Smooth muscle cell (in vitro differentiated cells): ENCODE measurements around the gene CCDC152. TPM values are rescaled to one million over a fixed set of nuclear protein-coding genes. Genes with fewer than 3 reads are reported as not detected.

Experiments
- DNase-seq: peaks from one replicate; lab custom pipeline; 2025; ENCODE audit not compliant: unreplicated experiment; lab: John Stamatoyannopoulos, UW
- H2AFZ ChIP-seq: fragments of 200-600 bp; sonication (generic); 2 replicates; pipeline ENCODE4 v1.6.0; 2016; ENCODE audit warnings: antibody characterized with exemption, low read depth, mild to moderate bottlenecking
- H3F3A ChIP-seq: fragments of 200-600 bp; sonication (generic); 2 replicates; pipeline ENCODE4 v1.6.0; 2017; ENCODE audit warnings: antibody characterized with exemption, low read depth
- H3K27ac ChIP-seq: fragments of 200-600 bp; sonication (generic); 2 replicates; pipeline ENCODE4 v1.5.1; 2016; ENCODE audit warnings: low read depth, mild to moderate bottlenecking
- H3K27me3 ChIP-seq: fragments of 200-600 bp; sonication (generic); 2 replicates; pipeline ENCODE4 v1.6.1; 2016; ENCODE audit warnings: low read depth, mild to moderate bottlenecking
- H3K36me3 ChIP-seq: fragments of 200-600 bp; sonication (generic); 2 replicates; pipeline ENCODE4 v1.5.1; 2016; ENCODE audit warnings: low read depth
- H3K4me1 ChIP-seq: fragments of 200-600 bp; sonication (generic); 2 replicates; pipeline ENCODE4 v1.5.1; 2016; ENCODE audit warnings: low read depth
- H3K4me2 ChIP-seq: fragments of 200-600 bp; sonication (generic); 2 replicates; pipeline ENCODE4 v1.6.0; 2016; ENCODE audit warnings: mild to moderate bottlenecking
- H3K4me3 ChIP-seq: fragments of 200-600 bp; sonication (generic); 2 replicates; pipeline ENCODE4 v1.5.1; 2016; ENCODE audit warnings: mild to moderate bottlenecking
- H3K79me2 ChIP-seq: fragments of 200-600 bp; sonication (generic); 2 replicates; pipeline ENCODE4 v1.6.0; 2016; ENCODE audit warnings: low read depth, mild to moderate bottlenecking
- H3K9ac ChIP-seq: fragments of 200-600 bp; sonication (generic); 2 replicates; pipeline ENCODE4 v1.6.0; 2016; ENCODE audit warnings: low read depth
- H3K9me3 ChIP-seq: fragments of 200-600 bp; sonication (generic); replicated peaks from 2 replicates; pipeline ENCODE4 v1.5.1; 2016; ENCODE audit warnings: low read depth
- H4K20me1 ChIP-seq: fragments of 200-600 bp; sonication (generic); 2 replicates; pipeline ENCODE4 v1.6.0; 2016; ENCODE audit warnings: low read depth
- CTCF ChIP-seq: fragments of 200-600 bp; sonication (generic); IDR thresholded peaks from 2 replicates; pipeline ENCODE4 v1.5.1; 2017; ENCODE audit warnings: borderline replicate concordance, mild to moderate bottlenecking, antibody characterized with exemption; ENCODE audit not compliant: insufficient read depth, poor library complexity, severe bottlenecking
- WGBS: methylation state at CpG from one replicate; pipeline ENCODE4 v1.1.7; 2016; ENCODE audit warnings: low lambda C conversion rate; 5-methylcytosine and 5-hydroxymethylcytosine counted together
- polyA plus RNA-seq: library from polyadenylated mRNA; unstranded; fragments of >200 nt; fragmentation: Nextera tagmentation; extraction: Ambion mirVana; gene quantifications from 2 replicates; pipeline ENCODE4 v1.2.1, GENCODE V29; 2016
- total RNA-seq: library from RNA; depleted of rRNA; stranded (reverse); fragments of >200 nt; gene quantifications from 2 replicates; pipeline ENCODE4 v1.2.3, GENCODE V29; 2014

Gene CCDC152
- total and polyA plus RNA-seq, 2 experiments from 2014 or later = 1.4 to 1.6 TPM

GRCh38 chr5:42745426-42745825, 11.2 kb upstream of the CCDC152 start:
- Histone ChIP-seq H3K4me3 (no peak overlapping the region), H3K4me2 (no peak overlapping the region), H3K27ac (no peak overlapping the region), H3K36me3 (no peaks in the 10 kb centered on the region), H2AFZ (no peak overlapping the region), H3K9ac (no peak overlapping the region), H3K9me3 (no peaks in the 10 kb centered on the region), H3K27me3 (no peaks in the 10 kb centered on the region), H3K79me2 (no peaks in the 10 kb centered on the region), H3F3A (no peaks in the 10 kb centered on the region), H4K20me1 (no peaks in the 10 kb centered on the region), H3K4me1 (no peaks in the 10 kb centered on the region)
- 26% methylated on average over 4 of the region's 4 CpGs for WGBS
- peak; percentile 36 for TF ChIP-seq CTCF
- no peak for DNase-seq

GRCh38 chr5:42745856-42746255, 10.8 kb upstream of the CCDC152 start:
- H3K9ac ChIP-seq = no peak overlapping the region
- no peaks in the 10 kb centered on the region for H3F3A ChIP-seq
- no peaks in the 10 kb centered on the region for H3K79me2 ChIP-seq
- no peak for DNase-seq
- no peaks in the 10 kb centered on the region for H4K20me1 ChIP-seq
- H3K36me3 ChIP-seq = no peaks in the 10 kb centered on the region
- 96% methylated on average over 3 of the region's 3 CpGs for WGBS
- H2AFZ ChIP-seq = no peak overlapping the region
- no peaks in the 10 kb centered on the region for H3K4me1 ChIP-seq
- no peaks in the 10 kb centered on the region for H3K9me3 ChIP-seq
- H3K4me3 ChIP-seq = no peak overlapping the region
- H3K27ac ChIP-seq = no peak overlapping the region
- H3K27me3 ChIP-seq = no peaks in the 10 kb centered on the region
- no peak for TF ChIP-seq CTCF
- no peak overlapping the region for H3K4me2 ChIP-seq

- Histone ChIP-seq H3K9ac (no peak overlapping the region), H3K4me1 (no peaks in the 10 kb centered on the region), H3K27me3 (no peaks in the 10 kb centered on the region), H3F3A (no peaks in the 10 kb centered on the region), H3K27ac (no peak overlapping the region), H3K36me3 (no peaks in the 10 kb centered on the region), H2AFZ (no peak overlapping the region), H3K9me3 (no peaks in the 10 kb centered on the region), H4K20me1 (no peaks in the 10 kb centered on the region), H3K79me2 (no peaks in the 10 kb centered on the region), H3K4me2 (no peak overlapping the region), H3K4me3 (no peak overlapping the region)
- no peak for TF ChIP-seq CTCF
- no peak for DNase-seq
These were observed 7.6 kb upstream of the CCDC152 start for GRCh38 chr5:42749020-42749419.

GRCh38 chr5:42750507-42750906, 6.1 kb upstream of the CCDC152 start:
- no peak for TF ChIP-seq CTCF
- Histone ChIP-seq H3K27ac (no peak overlapping the region), H3K79me2 (no peaks in the 10 kb centered on the region), H3K9ac (no peak overlapping the region), H3K4me3 (no peak overlapping the region), H3K9me3 (no peaks in the 10 kb centered on the region), H3K4me2 (no peak overlapping the region), H3K27me3 (no peaks in the 10 kb centered on the region), H3K36me3 (no peaks in the 10 kb centered on the region), H4K20me1 (no peaks in the 10 kb centered on the region), H3K4me1 (no peaks in the 10 kb centered on the region), H3F3A (no peaks in the 10 kb centered on the region), H2AFZ (no peak overlapping the region)
- 95% methylated on average over 5 of the region's 5 CpGs for WGBS
- no peak for DNase-seq
